Iris pigment epithelial cell (primary cell): ENCODE measurements around the gene VWA7.
"Not testable (repeated sequence)": the region's sequence is repeated elsewhere in the genome, so short reads cannot be mapped to it uniquely, and the experiment has no call there.

Experiments used
- DNase-seq: peaks from one replicate; pipeline ENCODE4 v3.0.0-alpha.2; 2011; ENCODE audit warnings: low read depth

The VWA7 gene

GRCh38 chr6:31776989-31777666, at the start of gene VWA7:
VWA7 (minus strand) TSS chr6:31777328; CDS start chr6:31776779, 549 bp downstream.
- peak; percentile 73 for DNase-seq

GRCh38 chr6:31826793-31827285, 49.7 kb upstream of the VWA7 start:
- peak; percentile 83 for DNase-seq

- DNase-seq: no peak
Observed at GRCh38 chr6:31825553-31825952, 48.4 kb upstream of the VWA7 start.

GRCh38 chr6:31823592-31824196, 46.6 kb upstream of the VWA7 start:
- not testable (repeated sequence) for DNase-seq

GRCh38 chr6:31822036-31822821, 45.1 kb upstream of the VWA7 start:
- DNase-seq: peak; percentile 79

- DNase-seq: peak; percentile 34
Observed at GRCh38 chr6:31821301-31822035, 44.3 kb upstream of the VWA7 start.

- DNase-seq: not testable (repeated sequence)
Observed at GRCh38 chr6:31820399-31820798, 43.3 kb upstream of the VWA7 start.

GRCh38 chr6:31819871-31820299, 42.8 kb upstream of the VWA7 start:
- DNase-seq: no peak

- DNase-seq: not testable (repeated sequence)
Observed at GRCh38 chr6:31817929-31818511, 40.9 kb upstream of the VWA7 start.

GRCh38 chr6:31817133-31817928, 40.2 kb upstream of the VWA7 start:
- peak; percentile 36 for DNase-seq

- DNase-seq: peak; percentile 94
Observed at GRCh38 chr6:31815025-31815838, 38.1 kb upstream of the VWA7 start, which contains the start of the genes HSPA1A and HSPA1L. HSPA1A (plus strand) TSS chr6:31815543; CDS start chr6:31815757, 214 bp downstream. HSPA1L (minus strand) TSS chr6:31815283; CDS start chr6:31811972, 3,311 bp downstream.

- peak; percentile 99 for DNase-seq
Observed at GRCh38 chr6:31814677-31815024, 37.5 kb upstream of the VWA7 start.

- DNase-seq: no peak
Observed at GRCh38 chr6:31813465-31813849, 36.3 kb upstream of the VWA7 start.

- DNase-seq: no peak
Observed at GRCh38 chr6:31811645-31812044, 34.5 kb upstream of the VWA7 start.

- DNase-seq: not testable (repeated sequence)
Observed at GRCh38 chr6:31808599-31808998, 31.5 kb upstream of the VWA7 start.

- DNase-seq: peak; percentile 97
Observed at GRCh38 chr6:31806470-31807272, 29.5 kb upstream of the VWA7 start, which contains the start of gene LSM2. LSM2 (minus strand) TSS chr6:31806966; CDS start chr6:31806757, 209 bp downstream.

GRCh38 chr6:31805939-31806469, 28.9 kb upstream of the VWA7 start:
- no peak for DNase-seq
